Upper lobe of left lung (tissue), 4 donors: ENCODE measurements around the gene SLC51B.

Experiments
- POLR2A ChIP-seq, 4 donors: fragments of 450-650 bp; IDR thresholded peaks; one replicate each; pipeline ENCODE4 v1.5.1; 2016 to 2017; ENCODE audit warnings: antibody characterized with exemption in 4 of 4, mild to moderate bottlenecking in 2 of 4
- POLR2AphosphoS5 ChIP-seq, 2 donors: sonication (generic); formaldehyde crosslinking; IDR thresholded peaks; one replicate each; pipeline ENCODE4 v1.5.1; 2017; ENCODE audit warnings: antibody characterized with exemption in 2 of 2
- TF ChIP-seq, protein P1 (sequence below), 6 experiments: fragments of 450-650 bp in 4 of 6; fragments of 200-600 bp in 2 of 6; sonication (generic) in 2 of 6; IDR thresholded peaks; one replicate each; pipeline ENCODE4 v1.5.1; 2016 to 2019; ENCODE audit warnings: antibody characterized with exemption in 6 of 6

DNA sequence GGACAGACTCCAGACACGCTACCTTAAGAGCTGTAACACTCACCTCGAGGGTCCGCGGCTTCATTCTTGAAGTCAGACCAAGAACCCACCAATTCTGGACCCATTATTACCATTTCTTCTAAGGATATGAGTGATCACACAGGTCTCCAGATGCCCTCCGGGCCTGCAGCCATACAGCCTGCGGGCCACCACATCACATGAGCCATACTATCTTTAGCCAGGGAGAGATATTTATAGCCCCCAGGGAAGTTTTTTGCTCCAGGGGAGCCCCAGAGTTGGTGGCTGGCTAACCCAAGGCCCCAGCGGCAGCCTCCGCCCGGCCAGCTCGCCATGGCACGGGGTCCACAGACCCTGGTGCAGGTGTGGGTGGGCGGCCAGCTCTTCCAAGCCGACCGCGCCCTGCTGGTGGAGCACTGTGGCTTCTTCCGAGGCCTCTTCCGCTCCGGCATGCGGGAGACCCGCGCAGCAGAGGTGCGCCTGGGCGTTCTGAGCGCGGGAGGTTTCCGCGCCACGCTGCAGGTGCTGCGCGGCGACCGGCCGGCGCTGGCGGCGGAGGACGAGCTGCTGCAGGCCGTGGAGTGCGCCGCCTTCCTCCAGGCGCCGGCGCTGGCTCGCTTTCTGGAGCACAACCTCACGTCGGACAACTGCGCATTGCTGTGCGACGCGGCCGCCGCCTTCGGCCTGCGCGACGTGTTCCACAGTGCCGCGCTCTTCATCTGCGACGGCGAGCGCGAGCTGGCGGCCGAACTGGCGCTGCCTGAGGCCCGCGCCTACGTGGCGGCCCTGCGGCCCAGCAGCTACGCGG lies 31.5 kb downstream of the SLC51B start, which contains the start of gene KBTBD13:
- TF ChIP-seq, protein P1, sequence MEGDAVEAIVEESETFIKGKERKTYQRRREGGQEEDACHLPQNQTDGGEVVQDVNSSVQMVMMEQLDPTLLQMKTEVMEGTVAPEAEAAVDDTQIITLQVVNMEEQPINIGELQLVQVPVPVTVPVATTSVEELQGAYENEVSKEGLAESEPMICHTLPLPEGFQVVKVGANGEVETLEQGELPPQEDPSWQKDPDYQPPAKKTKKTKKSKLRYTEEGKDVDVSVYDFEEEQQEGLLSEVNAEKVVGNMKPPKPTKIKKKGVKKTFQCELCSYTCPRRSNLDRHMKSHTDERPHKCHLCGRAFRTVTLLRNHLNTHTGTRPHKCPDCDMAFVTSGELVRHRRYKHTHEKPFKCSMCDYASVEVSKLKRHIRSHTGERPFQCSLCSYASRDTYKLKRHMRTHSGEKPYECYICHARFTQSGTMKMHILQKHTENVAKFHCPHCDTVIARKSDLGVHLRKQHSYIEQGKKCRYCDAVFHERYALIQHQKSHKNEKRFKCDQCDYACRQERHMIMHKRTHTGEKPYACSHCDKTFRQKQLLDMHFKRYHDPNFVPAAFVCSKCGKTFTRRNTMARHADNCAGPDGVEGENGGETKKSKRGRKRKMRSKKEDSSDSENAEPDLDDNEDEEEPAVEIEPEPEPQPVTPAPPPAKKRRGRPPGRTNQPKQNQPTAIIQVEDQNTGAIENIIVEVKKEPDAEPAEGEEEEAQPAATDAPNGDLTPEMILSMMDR (IDR thresholded peaks at IDR 0.05), result no peak
- TF ChIP-seq POLR2AphosphoS5 (IDR thresholded peaks at IDR 0.05) (no peak), POLR2A (IDR thresholded peaks at IDR 0.05) (no peak)
